CD4-positive, alpha-beta T cell treated with Interleukin-17A for 4 hours (primary cell): ENCODE data around the gene CKAP5.
"Not testable (repeated sequence)": the region's sequence is repeated elsewhere in the genome, so short reads cannot be mapped to it uniquely, and the experiment has no call there.

ENCODE experiments used
- DNase-seq: peaks from one replicate; pipeline ENCODE4 v3.0.0-alpha.2; 2020; ENCODE audit warnings: mixed read lengths

CKAP5 gene

GRCh38 chr11:46725338-46726205, 120.5 kb downstream of the CKAP5 start:
- no peak for DNase-seq

- DNase-seq, result no peak
These were observed 122.0 kb downstream of the CKAP5 start for GRCh38 chr11:46724088-46724487.

GRCh38 chr11:46723359-46723680, 122.8 kb downstream of the CKAP5 start:
- no peak for DNase-seq

- no peak for DNase-seq
These were observed 123.3 kb downstream of the CKAP5 start for GRCh38 chr11:46722566-46723358.

- DNase-seq, result no peak
These were observed 124.8 kb downstream of the CKAP5 start for GRCh38 chr11:46721286-46721685.

GRCh38 chr11:46719543-46720218, 126.4 kb downstream of the CKAP5 start:
- DNase-seq, result no peak

- DNase-seq, result no peak
These were observed 127.0 kb downstream of the CKAP5 start, which contains the start of gene F2 for GRCh38 chr11:46719048-46719542. Gene F2 (plus strand): TSS chr11:46719213. CDS start chr11:46719236, 23 bp downstream.

- DNase-seq, result no peak
These were observed 127.7 kb downstream of the CKAP5 start for GRCh38 chr11:46718155-46719019.

- not testable (repeated sequence) for DNase-seq
These were observed 128.3 kb downstream of the CKAP5 start for GRCh38 chr11:46717825-46718154.

- DNase-seq, result no peak
These were observed 133.1 kb downstream of the CKAP5 start for GRCh38 chr11:46712874-46713576.

- DNase-seq, result no peak
These were observed 134.8 kb downstream of the CKAP5 start for GRCh38 chr11:46711303-46711702.

- no peak for DNase-seq
These were observed 135.2 kb downstream of the CKAP5 start for GRCh38 chr11:46710821-46711269.

- DNase-seq, result not testable (repeated sequence)
These were observed 136.7 kb downstream of the CKAP5 start for GRCh38 chr11:46709351-46709750.

- no peak for DNase-seq
These were observed 139.2 kb downstream of the CKAP5 start for GRCh38 chr11:46706886-46707285.

GRCh38 chr11:46705070-46705688, 140.9 kb downstream of the CKAP5 start:
- DNase-seq, result no peak

- no peak for DNase-seq
These were observed 144.9 kb downstream of the CKAP5 start for GRCh38 chr11:46701078-46701654.

- peak; percentile 99 for DNase-seq
These were observed 145.6 kb downstream of the CKAP5 start, which contains the start of the genes ARHGAP1 and ZNF408 for GRCh38 chr11:46700241-46701077. Gene ARHGAP1 (minus strand): TSS chr11:46700619. CDS start chr11:46696107, 4,512 bp downstream. Gene ZNF408 (plus strand): TSS chr11:46701031. CDS start chr11:46701048, 17 bp downstream.

- no peak for DNase-seq
These were observed 147.5 kb downstream of the CKAP5 start for GRCh38 chr11:46698597-46698996.

GRCh38 chr11:46697723-46698122, 148.4 kb downstream of the CKAP5 start:
- DNase-seq, result no peak
